Measurements from ENCODE around the gene IL26. TPM values are rescaled to one million over a fixed set of nuclear protein-coding genes. Genes with fewer than 3 reads are reported as not detected.

Gene IL26
- total RNA-seq, 2 donors from 2014 or later = not detected

DNA sequence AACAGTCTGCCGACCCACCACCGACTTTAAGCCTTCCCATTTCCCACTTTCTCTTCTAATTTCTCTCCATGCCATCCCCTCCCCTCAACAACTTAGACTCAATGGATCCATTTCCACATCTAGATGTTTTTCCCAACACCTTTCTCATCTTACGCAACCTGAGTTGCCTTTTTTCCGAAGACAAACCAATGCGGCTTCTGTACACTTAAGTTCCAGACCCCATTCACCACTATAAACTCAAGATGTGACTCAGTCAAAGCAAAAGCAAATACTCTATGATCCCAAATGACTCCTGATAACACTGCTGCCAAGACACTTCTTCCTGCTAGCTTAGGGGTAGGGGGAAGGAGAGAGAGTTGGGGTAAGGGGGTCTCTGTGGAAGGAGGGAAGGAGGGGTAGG is 26.5 kb upstream of the IL26 start:
- 92% methylated on average over 5 of the region's 5 CpGs for WGBS, 2 donors
- Histone ChIP-seq H3K27me3 (no peaks in the 10 kb centered on the region), H3K27ac (no peak overlapping the region), H3K36me3 (replicated peaks in 1 of 2; ENCODE audit: insufficient read depth in 1 of 2, low read depth in 2 of 2) (no peaks in the 10 kb centered on the region), H3K4me3 (no peak overlapping the region), H3K9me3 (no peaks in the 10 kb centered on the region), H3K4me1 (no peaks in the 10 kb centered on the region)
- DNase-seq = no peak
- intact Hi-C loops (cut with DNase I) = no loop called here
- no peak for TF ChIP-seq POLR2A (IDR thresholded peaks at IDR 0.05)
- TF ChIP-seq, protein P1, sequence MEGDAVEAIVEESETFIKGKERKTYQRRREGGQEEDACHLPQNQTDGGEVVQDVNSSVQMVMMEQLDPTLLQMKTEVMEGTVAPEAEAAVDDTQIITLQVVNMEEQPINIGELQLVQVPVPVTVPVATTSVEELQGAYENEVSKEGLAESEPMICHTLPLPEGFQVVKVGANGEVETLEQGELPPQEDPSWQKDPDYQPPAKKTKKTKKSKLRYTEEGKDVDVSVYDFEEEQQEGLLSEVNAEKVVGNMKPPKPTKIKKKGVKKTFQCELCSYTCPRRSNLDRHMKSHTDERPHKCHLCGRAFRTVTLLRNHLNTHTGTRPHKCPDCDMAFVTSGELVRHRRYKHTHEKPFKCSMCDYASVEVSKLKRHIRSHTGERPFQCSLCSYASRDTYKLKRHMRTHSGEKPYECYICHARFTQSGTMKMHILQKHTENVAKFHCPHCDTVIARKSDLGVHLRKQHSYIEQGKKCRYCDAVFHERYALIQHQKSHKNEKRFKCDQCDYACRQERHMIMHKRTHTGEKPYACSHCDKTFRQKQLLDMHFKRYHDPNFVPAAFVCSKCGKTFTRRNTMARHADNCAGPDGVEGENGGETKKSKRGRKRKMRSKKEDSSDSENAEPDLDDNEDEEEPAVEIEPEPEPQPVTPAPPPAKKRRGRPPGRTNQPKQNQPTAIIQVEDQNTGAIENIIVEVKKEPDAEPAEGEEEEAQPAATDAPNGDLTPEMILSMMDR (IDR thresholded peaks at IDR 0.05) = no peak
- no peak for ATAC-seq

DNA sequence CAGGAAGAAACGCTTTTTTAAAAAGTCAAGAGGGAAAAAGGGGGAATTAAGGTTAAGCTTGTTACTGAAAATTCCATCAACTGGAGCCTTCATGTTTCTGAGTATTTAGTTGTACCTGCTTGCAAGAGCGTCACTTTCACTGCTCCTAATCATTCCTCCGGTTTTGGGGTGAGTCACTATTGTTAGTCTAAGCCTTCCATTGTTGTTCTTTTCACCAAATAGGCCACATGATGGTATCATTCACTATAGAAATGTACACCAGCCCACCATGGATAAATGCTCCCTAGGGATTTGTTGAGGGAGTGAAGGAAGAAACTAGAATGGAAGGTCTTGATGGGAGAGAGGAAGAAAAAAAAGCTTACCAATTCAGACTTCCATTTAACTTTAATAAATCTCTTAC is 24.8 kb upstream of the IL26 start:
- no peak overlapping the region for H3K27ac ChIP-seq
- no peaks in the 10 kb centered on the region for H3K27me3 ChIP-seq
- H3K4me3 ChIP-seq = no peak overlapping the region
- intact Hi-C loops (cut with DNase I) = no loop called here
- H3K9me3 ChIP-seq = no peaks in the 10 kb centered on the region
- H3K36me3 ChIP-seq (replicated peaks in 1 of 2; ENCODE audit: insufficient read depth in 1 of 2, low read depth in 2 of 2) = no peaks in the 10 kb centered on the region
- H3K4me1 ChIP-seq = peaks cover 2% of the 10 kb centered on the region
- no peak for ATAC-seq
- no peak for DNase-seq
- 64 to 77% methylated on average over 3 of the region's 3 CpGs for WGBS, 2 donors
- TF ChIP-seq, protein P1 (IDR thresholded peaks at IDR 0.05) = no peak
- no peak for TF ChIP-seq POLR2A (IDR thresholded peaks at IDR 0.05)

DNA sequence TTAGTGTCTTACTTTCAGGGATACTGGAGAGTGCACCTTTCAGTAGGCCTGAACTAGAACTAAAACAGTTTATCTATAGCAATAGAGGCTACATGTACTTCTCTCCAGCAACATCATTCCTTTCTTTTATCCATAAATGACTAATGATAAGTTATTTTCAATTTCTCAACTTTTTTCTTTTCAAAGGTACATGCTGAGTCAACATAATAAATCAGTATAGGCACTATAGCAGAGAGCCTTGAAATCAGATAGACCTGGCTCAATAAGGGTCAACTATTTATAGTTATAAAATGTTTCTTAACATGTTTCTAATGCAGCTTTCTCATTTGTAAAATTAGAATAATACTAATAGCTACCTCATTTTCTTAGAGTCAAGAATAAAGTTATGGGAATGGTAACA is 22.2 kb upstream of the IL26 start:
- Histone ChIP-seq H3K9me3 (no peaks in the 10 kb centered on the region), H3K27me3 (no peaks in the 10 kb centered on the region), H3K36me3 (replicated peaks in 1 of 2; ENCODE audit: insufficient read depth in 1 of 2, low read depth in 2 of 2) (no peaks in the 10 kb centered on the region), H3K4me3 (no peak overlapping the region), H3K27ac (no peak overlapping the region), H3K4me1 (peaks cover 6% of the 10 kb centered on the region)
- TF ChIP-seq POLR2A (IDR thresholded peaks at IDR 0.05) = no peak
- no peak for DNase-seq
- intact Hi-C loops (cut with DNase I) = no loop called here
- no peak for ATAC-seq

DNA sequence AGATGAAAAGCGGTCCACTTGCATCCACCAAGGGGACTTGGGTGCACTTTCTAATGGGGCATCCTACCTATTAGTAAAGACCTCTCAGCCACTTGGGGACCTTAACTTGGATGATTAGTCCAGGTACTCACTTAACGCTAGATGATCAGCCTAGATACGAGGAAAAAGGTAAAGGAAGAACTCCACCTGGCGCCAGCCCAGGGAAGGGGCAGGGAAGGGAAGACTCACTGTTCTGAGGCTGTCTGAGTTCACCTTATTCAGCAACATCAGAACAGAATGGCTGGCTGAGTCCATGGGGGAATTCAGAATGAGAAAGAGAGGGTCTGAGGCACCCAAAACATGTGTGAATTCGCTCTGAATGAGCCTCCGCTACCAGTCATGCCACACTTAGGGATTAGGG is 20.7 kb upstream of the IL26 start:
- intact Hi-C loops (cut with DNase I) = no loop called here
- TF ChIP-seq, protein P1 (IDR thresholded peaks at IDR 0.05) = no peak
- TF ChIP-seq POLR2A (IDR thresholded peaks at IDR 0.05) = no peak
- no peak for DNase-seq
- no peaks in the 10 kb centered on the region for H3K36me3 ChIP-seq (replicated peaks in 1 of 2; ENCODE audit: insufficient read depth in 1 of 2, low read depth in 2 of 2)
- no peak for ATAC-seq
- no peak overlapping the region for H3K27ac ChIP-seq
- 88 to 94% methylated on average over 6 of the region's 6 CpGs for WGBS, 2 donors
- H3K9me3 ChIP-seq = no peaks in the 10 kb centered on the region
- peaks cover 6% of the 10 kb centered on the region for H3K4me1 ChIP-seq
- H3K27me3 ChIP-seq = no peaks in the 10 kb centered on the region
- H3K4me3 ChIP-seq = no peak overlapping the region

DNA sequence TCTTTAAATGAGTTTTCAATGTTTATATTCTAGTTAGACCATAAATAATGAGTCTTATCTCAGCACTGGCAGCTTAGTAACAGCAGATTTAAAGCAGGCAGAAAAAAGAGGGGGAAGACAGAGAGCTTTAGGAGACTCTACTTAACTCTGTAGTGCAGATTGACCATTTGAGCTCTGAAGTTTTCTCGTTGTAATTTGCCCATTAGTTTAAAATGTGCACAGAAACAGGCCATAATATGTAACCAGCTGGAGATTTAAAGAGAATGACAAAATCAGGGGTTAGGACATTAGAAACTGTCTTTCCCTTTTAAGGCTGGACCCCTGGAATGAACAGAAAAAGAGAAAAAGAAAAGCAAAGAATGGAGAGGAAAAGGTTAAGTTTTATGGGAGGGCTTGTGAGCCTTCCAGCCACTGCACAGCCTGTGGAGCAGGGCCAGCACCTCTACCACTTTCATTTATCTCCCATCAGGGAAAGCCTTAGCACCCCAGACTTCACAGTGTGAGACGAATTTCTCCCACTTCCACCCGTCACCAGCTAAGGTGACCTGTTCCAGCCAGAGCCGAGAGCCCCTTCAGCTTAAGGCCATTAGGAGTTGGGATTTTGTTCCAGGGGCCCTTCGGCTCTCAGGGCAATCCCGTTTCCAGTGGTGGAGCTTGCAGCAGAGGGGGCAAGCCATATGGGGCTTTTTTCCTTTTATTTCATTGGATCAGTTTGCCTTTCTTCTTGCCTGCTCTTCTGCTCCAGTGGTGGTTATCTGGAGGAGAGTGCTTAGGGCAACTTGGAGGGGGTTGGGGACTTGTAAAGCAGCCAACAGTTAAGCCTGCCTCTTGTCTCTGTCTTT is 19.8 kb upstream of the IL26 start:
- H3K27me3 ChIP-seq = no peaks in the 10 kb centered on the region
- TF ChIP-seq, protein P1 (IDR thresholded peaks at IDR 0.05) = no peak
- no peak for TF ChIP-seq POLR2A (IDR thresholded peaks at IDR 0.05)
- no peaks in the 10 kb centered on the region for H3K9me3 ChIP-seq
- H3K27ac ChIP-seq = no peak overlapping the region
- no peak overlapping the region for H3K4me3 ChIP-seq
- WGBS, 2 donors = 33 to 38% methylated on average over 6 of the region's 6 CpGs
- ATAC-seq (no peak), DNase-seq (no peak)
- H3K36me3 ChIP-seq (replicated peaks in 1 of 2; ENCODE audit: insufficient read depth in 1 of 2, low read depth in 2 of 2) = no peaks in the 10 kb centered on the region
- peaks cover 6% of the 10 kb centered on the region for H3K4me1 ChIP-seq
- intact Hi-C loops (cut with DNase I) = no loop called here
